ENCODE results near the gene UST.

DNA sequence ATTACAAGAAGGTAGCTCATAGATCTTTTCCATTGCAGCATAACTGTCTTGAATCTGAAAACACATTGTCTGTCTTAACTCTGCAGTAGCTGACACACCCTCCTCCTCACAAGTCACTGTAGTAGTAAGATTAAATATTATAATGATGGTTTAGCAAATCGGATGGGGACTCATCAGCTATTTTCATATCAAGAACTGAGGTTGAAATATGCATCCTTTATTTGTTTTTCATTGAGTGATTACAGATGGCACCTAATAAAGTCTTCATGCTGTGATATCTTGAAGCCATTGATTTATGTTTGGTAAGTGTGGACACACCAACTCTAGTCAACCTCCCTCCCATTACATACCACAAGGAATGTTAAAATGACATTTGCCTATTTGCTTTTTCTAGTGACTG lies 303.3 kb downstream of the UST start:
- TF ChIP-seq POLR2A (IDR thresholded peaks at IDR 0.05): no peak
- TF ChIP-seq, protein P1, sequence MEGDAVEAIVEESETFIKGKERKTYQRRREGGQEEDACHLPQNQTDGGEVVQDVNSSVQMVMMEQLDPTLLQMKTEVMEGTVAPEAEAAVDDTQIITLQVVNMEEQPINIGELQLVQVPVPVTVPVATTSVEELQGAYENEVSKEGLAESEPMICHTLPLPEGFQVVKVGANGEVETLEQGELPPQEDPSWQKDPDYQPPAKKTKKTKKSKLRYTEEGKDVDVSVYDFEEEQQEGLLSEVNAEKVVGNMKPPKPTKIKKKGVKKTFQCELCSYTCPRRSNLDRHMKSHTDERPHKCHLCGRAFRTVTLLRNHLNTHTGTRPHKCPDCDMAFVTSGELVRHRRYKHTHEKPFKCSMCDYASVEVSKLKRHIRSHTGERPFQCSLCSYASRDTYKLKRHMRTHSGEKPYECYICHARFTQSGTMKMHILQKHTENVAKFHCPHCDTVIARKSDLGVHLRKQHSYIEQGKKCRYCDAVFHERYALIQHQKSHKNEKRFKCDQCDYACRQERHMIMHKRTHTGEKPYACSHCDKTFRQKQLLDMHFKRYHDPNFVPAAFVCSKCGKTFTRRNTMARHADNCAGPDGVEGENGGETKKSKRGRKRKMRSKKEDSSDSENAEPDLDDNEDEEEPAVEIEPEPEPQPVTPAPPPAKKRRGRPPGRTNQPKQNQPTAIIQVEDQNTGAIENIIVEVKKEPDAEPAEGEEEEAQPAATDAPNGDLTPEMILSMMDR (IDR thresholded peaks at IDR 0.05): no peak
